Measurements from ENCODE around the gene CLIC1. TPM values are rescaled to one million over a fixed set of nuclear protein-coding genes. Genes with fewer than 3 reads are reported as not detected.
A peak's percentile ranks its signal among the peaks of the same experiment; 100 is the strongest.

The CLIC1 gene
- total and polyA plus RNA-seq, 8 donors = 226 to 465 (median 265) TPM

GRCh38 chr6:31734821-31735406 is 1.4 kb downstream of the CLIC1 start:
- ATAC-seq (peak; percentile 14), DNase-seq (peak in 2 of 4 donors; percentile 66 to 81)
- no peaks in the 10 kb centered on the region for H3K9me3 ChIP-seq
- H3K4me1 ChIP-seq = peaks cover 32 to 77% of the 10 kb centered on the region in 2 donors
- peak overlapping the region; percentile 93 to 97 for H3K27ac ChIP-seq
- intact Hi-C loops (cut with DNase I) = no loop called here
- no peak for TF ChIP-seq CTCF (IDR thresholded peaks at IDR 0.05)
- peaks cover 4 to 42% of the 10 kb centered on the region in 2 donors for H3K36me3 ChIP-seq
- peak overlapping the region; percentile 78 to 97 for H3K4me3 ChIP-seq
- no peaks in the 10 kb centered on the region for H3K27me3 ChIP-seq

- no peak for DNase-seq
- Histone ChIP-seq H3K27me3 (no peaks in the 10 kb centered on the region), H3K9me3 (no peaks in the 10 kb centered on the region), H3K4me3 (peak overlapping the region; percentile 78 to 97), H3K36me3 (peaks cover 4 to 42% of the 10 kb centered on the region in 2 donors), H3K27ac (peak overlapping the region; percentile 93 to 97), H3K4me1 (peaks cover 31 to 75% of the 10 kb centered on the region in 2 donors)
- no peak for TF ChIP-seq CTCF (IDR thresholded peaks at IDR 0.05)
- ATAC-seq = no peak
- intact Hi-C loops (cut with DNase I) = no loop called here
These were observed 2.0 kb downstream of the CLIC1 start for GRCh38 chr6:31734247-31734820.

GRCh38 chr6:31733734-31734133 is 2.6 kb downstream of the CLIC1 start:
- H3K4me1 ChIP-seq = peaks cover 30 to 75% of the 10 kb centered on the region in 2 donors
- peaks cover 4 to 42% of the 10 kb centered on the region in 2 donors for H3K36me3 ChIP-seq
- intact Hi-C loops (cut with DNase I) = no loop called here
- ATAC-seq = no peak
- no peaks in the 10 kb centered on the region for H3K9me3 ChIP-seq
- no peak for TF ChIP-seq CTCF (IDR thresholded peaks at IDR 0.05)
- peak overlapping the region in 1 of 2 donors; percentile 97 for H3K4me3 ChIP-seq
- peak overlapping the region; percentile 93 to 97 for H3K27ac ChIP-seq
- H3K27me3 ChIP-seq = no peaks in the 10 kb centered on the region
- no peak for DNase-seq

- TF ChIP-seq CTCF (IDR thresholded peaks at IDR 0.05) = no peak
- Histone ChIP-seq H3K4me1 (peaks cover 26 to 75% of the 10 kb centered on the region in 2 donors), H3K9me3 (no peaks in the 10 kb centered on the region), H3K36me3 (peaks cover 4 to 48% of the 10 kb centered on the region in 2 donors), H3K4me3 (peak overlapping the region in 1 of 2 donors; percentile 79), H3K27me3 (no peaks in the 10 kb centered on the region), H3K27ac (peak overlapping the region in 1 of 2 donors; percentile 97)
- DNase-seq = no peak
- intact Hi-C loops (cut with DNase I) = no loop called here
- ATAC-seq = no peak
These were observed 4.3 kb downstream of the CLIC1 start for GRCh38 chr6:31732029-31732428.

DNA sequence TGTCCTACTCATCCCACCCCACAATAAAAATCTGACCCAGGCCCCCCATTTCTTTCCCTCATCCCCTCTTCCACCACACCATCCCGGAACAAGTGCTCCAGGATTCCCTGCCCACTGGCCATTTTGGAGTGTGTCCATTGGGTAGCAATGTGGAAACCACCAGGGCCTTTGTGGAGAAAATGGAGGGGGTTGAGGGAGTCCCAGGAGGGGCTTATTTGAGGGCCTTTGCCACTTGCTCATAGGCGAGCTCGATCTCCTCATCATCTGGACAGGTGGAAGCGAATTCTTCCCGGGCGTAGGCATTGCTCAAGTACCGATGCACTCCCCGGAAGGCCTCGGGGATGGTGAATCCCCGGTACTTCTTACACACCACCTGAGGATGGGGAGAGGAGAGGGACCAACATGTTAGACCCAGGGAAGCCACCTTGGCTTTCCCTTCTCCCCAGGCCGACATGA is 5.7 kb downstream of the CLIC1 start:
- Histone ChIP-seq H3K27me3 (no peaks in the 10 kb centered on the region), H3K9me3 (no peaks in the 10 kb centered on the region)

More for the DNA sequence above, 5.7 kb downstream of the CLIC1 start:
- Histone ChIP-seq H3K36me3 (peaks cover 4 to 60% of the 10 kb centered on the region in 2 donors), H3K4me1 (peaks cover 30 to 82% of the 10 kb centered on the region in 2 donors), H3K4me3 (peak overlapping the region; percentile 48 to 79), H3K27ac (peak overlapping the region; percentile 92 to 97)
- no peak for TF ChIP-seq CTCF (IDR thresholded peaks at IDR 0.05)
- no peak for DNase-seq
- ATAC-seq = no peak
- intact Hi-C loops (cut with DNase I) = no loop called here

All from left lung (tissue), 10 donors.